H1 (cell line): Measurements from ENCODE around the gene ST6GALNAC3. TPM values are rescaled to one million over a fixed set of nuclear protein-coding genes. Genes with fewer than 3 reads are reported as not detected.

Experiments used
- CTCF ChIA-PET: fragments of 300-600 bp; sonication (Branson Sonifier 250); formaldehyde crosslinking; loops from one replicate; lab custom pipeline; 2021; ENCODE audit not compliant: partially characterized antibody; lab: Charles Lee
- POLR2A ChIA-PET: fragments of 300-600 bp; sonication (Branson Sonifier 250); formaldehyde crosslinking; loops from one replicate; lab custom pipeline; 2021; ENCODE audit warnings: inconsistent platforms; ENCODE audit not compliant: partially characterized antibody; lab: Charles Lee
- DNase-seq, 2 experiments: peaks; one replicate each; pipeline versions ENCODE4 v3.0.0 to v3.0.0-alpha.2; 2010 to 2022; ENCODE audit warnings: low spot score in 2 of 2, low read depth in 1 of 2, mixed read lengths in 1 of 2
- FAIRE-seq: peaks from 2 replicates; lab custom pipeline; 2011; peaks lifted over from hg19 to GRCh38; lab: Jason Lieb, UNC
- H2AFZ ChIP-seq: 2 replicates; pipeline ENCODE4 v1.8.1; 2012; ENCODE audit warnings: low read length, inconsistent platforms
- H2AK5ac ChIP-seq: 2 replicates; pipeline ENCODE4 v1.6.1; 2013; ENCODE audit warnings: low read depth, low read length
- H2BK120ac ChIP-seq: replicated peaks from 2 replicates; pipeline ENCODE3; 2013; ENCODE audit warnings: low read depth, low read length, inconsistent platforms
- H2BK12ac ChIP-seq: 2 replicates; pipeline ENCODE4 v1.6.1; 2013; ENCODE audit warnings: low read depth, low read length
- H2BK15ac ChIP-seq: 2 replicates; pipeline ENCODE4 v1.6.1; 2013; ENCODE audit warnings: low read length
- H2BK20ac ChIP-seq: 2 replicates; pipeline ENCODE4 v1.6.1; 2013; ENCODE audit warnings: low read length
- H2BK5ac ChIP-seq: 2 replicates; pipeline ENCODE4 v1.6.1; 2013; ENCODE audit warnings: low read depth, low read length
- H3K14ac ChIP-seq: 2 replicates; pipeline ENCODE4 v1.6.1; 2013; ENCODE audit warnings: inconsistent platforms; ENCODE audit not compliant: insufficient read length
- H3K18ac ChIP-seq: 2 replicates; pipeline ENCODE4 v1.6.1; 2013; ENCODE audit warnings: low read length; ENCODE audit errors: extremely low read depth
- H3K23ac ChIP-seq: 2 replicates; pipeline ENCODE4 v1.6.1; 2013; ENCODE audit warnings: inconsistent platforms; ENCODE audit not compliant: insufficient read length
- H3K23me2 ChIP-seq: 2 replicates; pipeline ENCODE4 v1.6.1; 2013; ENCODE audit warnings: low read depth, low read length
- H3K27ac ChIP-seq: 2 replicates; pipeline ENCODE4 v1.6.1; 2011; ENCODE audit warnings: low read depth, low read length, inconsistent platforms
- H3K27me3 ChIP-seq, 4 experiments: replicated peaks in 1 of 4; 1 replicate in 1 of 4; 2 replicates in 3 of 4; pipeline versions ENCODE4 v1.6.1 to v1.8.1; 2011 to 2013; ENCODE audit warnings: low read length in 3 of 4, mild to moderate bottlenecking in 3 of 4, inconsistent platforms in 2 of 4, mixed read lengths in 2 of 4, moderate library complexity in 1 of 4; ENCODE audit not compliant: control insufficient read depth in 3 of 4, insufficient read depth in 3 of 4; ENCODE audit errors: extremely low read depth in 1 of 4
- H3K36me3 ChIP-seq, 4 experiments: 2 replicates each; pipeline versions ENCODE4 v1.6.1 to v1.8.1; 2011 to 2013; ENCODE audit warnings: mild to moderate bottlenecking in 4 of 4, low read length in 3 of 4, moderate library complexity in 2 of 4, control low read depth in 1 of 4, inconsistent platforms in 1 of 4; ENCODE audit not compliant: insufficient read depth in 4 of 4, control insufficient read depth in 2 of 4
- H3K4ac ChIP-seq: replicated peaks from 2 replicates; pipeline ENCODE3; 2013; ENCODE audit warnings: low read length, low read depth, mixed read lengths, inconsistent platforms; ENCODE audit not compliant: insufficient read length
- H3K4me1 ChIP-seq, 4 experiments: replicated peaks in 1 of 4; 1 replicate in 1 of 4; 2 replicates in 3 of 4; pipeline versions ENCODE4 v1.6.1 to v1.8.1; 2011 to 2013; ENCODE audit warnings: low read length in 3 of 4, inconsistent platforms in 2 of 4, mixed read lengths in 1 of 4; ENCODE audit not compliant: insufficient read depth in 4 of 4, control insufficient read depth in 3 of 4
- H3K4me2 ChIP-seq, 2 experiments: 2 replicates each; pipeline versions ENCODE4 v1.6.1 to v1.8.1; 2011 to 2013; ENCODE audit warnings: low read depth in 2 of 2, low read length in 2 of 2, control low read depth in 1 of 2, inconsistent platforms in 1 of 2, mild to moderate bottlenecking in 1 of 2; ENCODE audit not compliant: insufficient read depth in 1 of 2
- H3K4me3 ChIP-seq, 4 experiments: fragments of 200-600, 300-600 bp in 1 of 4; sonication (generic), shearing (Covaris generic), sonication (Bioruptor Twin) in 1 of 4; 2 replicates each; pipeline versions ENCODE4 v1.5.1 to v1.8.1; 2011 to 2016; ENCODE audit warnings: low read length in 4 of 4, low read depth in 3 of 4, control low read depth in 2 of 4, inconsistent platforms in 2 of 4, mild to moderate bottlenecking in 2 of 4, mixed read lengths in 1 of 4, moderate library complexity in 1 of 4; ENCODE audit not compliant: insufficient read depth in 2 of 4; ENCODE audit errors: extremely low read depth in 1 of 4
- H3K56ac ChIP-seq: replicated peaks from 2 replicates; pipeline ENCODE3; 2013; ENCODE audit warnings: low read depth, mild to moderate bottlenecking, mixed read lengths, low read length, inconsistent platforms; ENCODE audit not compliant: insufficient read length
- H3K79me1 ChIP-seq: 2 replicates; pipeline ENCODE4 v1.6.1; 2013; ENCODE audit warnings: low read depth, low read length, control low read depth
- H3K79me2 ChIP-seq, 2 experiments: 2 replicates each; pipeline versions ENCODE4 v1.6.1 to v1.8.1; 2012 to 2013; ENCODE audit warnings: low read length in 2 of 2, mild to moderate bottlenecking in 2 of 2, inconsistent platforms in 1 of 2; ENCODE audit not compliant: insufficient read depth in 2 of 2, control insufficient read depth in 1 of 2
- H3K9ac ChIP-seq, 4 experiments: replicated peaks in 1 of 4; 1 replicate in 1 of 4; 2 replicates in 3 of 4; pipeline versions ENCODE4 v1.6.1 to v1.8.1; 2011 to 2013; ENCODE audit warnings: low read depth in 3 of 4, low read length in 3 of 4, control low read depth in 2 of 4, mild to moderate bottlenecking in 2 of 4, moderate library complexity in 2 of 4, inconsistent platforms in 1 of 4; ENCODE audit errors: extremely low read depth in 1 of 4
- H3K9me3 ChIP-seq, 2 experiments: 2 replicates each; pipeline versions ENCODE4 v1.6.1 to v1.8.1; 2012 to 2013; ENCODE audit warnings: mild to moderate bottlenecking in 2 of 2, moderate library complexity in 2 of 2, control low read depth in 1 of 2, inconsistent platforms in 1 of 2, low read depth in 1 of 2, low read length in 1 of 2, mixed read lengths in 1 of 2; ENCODE audit not compliant: insufficient read depth in 2 of 2
- H4K20me1 ChIP-seq, 2 experiments: replicated peaks in 1 of 2; 2 replicates each; pipeline versions ENCODE3 to v1.8.1; 2011 to 2013; ENCODE audit warnings: inconsistent platforms in 2 of 2, low read length in 2 of 2, mild to moderate bottlenecking in 1 of 2; ENCODE audit not compliant: insufficient read depth in 2 of 2, control insufficient read depth in 1 of 2
- H4K5ac ChIP-seq: 2 replicates; pipeline ENCODE4 v1.6.1; 2013; ENCODE audit warnings: low read length, low read depth, mixed read lengths, inconsistent platforms; ENCODE audit not compliant: insufficient read length
- H4K8ac ChIP-seq: 2 replicates; pipeline ENCODE4 v1.8.0; 2013; ENCODE audit warnings: mild to moderate bottlenecking, moderate library complexity, low read length, inconsistent platforms; ENCODE audit not compliant: insufficient read depth; ENCODE audit errors: extremely low read depth
- H4K91ac ChIP-seq: replicated peaks from 2 replicates; pipeline ENCODE3; 2013; ENCODE audit warnings: low read length, mixed read lengths, inconsistent platforms; ENCODE audit not compliant: insufficient read length
- GABPA ChIP-seq: IDR thresholded peaks from 2 replicates; pipeline ENCODE4 v1.6.1; 2011; ENCODE audit warnings: mild to moderate bottlenecking, low read length, moderate library complexity, borderline replicate concordance; ENCODE audit not compliant: insufficient read depth
- GTF2F1 ChIP-seq: IDR thresholded peaks from 2 replicates; pipeline ENCODE4 v1.6.1; 2012; ENCODE audit warnings: low read depth, low read length, improper control_type of control experiment, borderline replicate concordance
- KDM5A ChIP-seq: fragments of 200-600 bp; IDR thresholded peaks from 2 replicates; pipeline ENCODE4 v1.7.1; 2012; ENCODE audit warnings: mild to moderate bottlenecking, low read length, inconsistent platforms, mixed read lengths
- MAX ChIP-seq: IDR thresholded peaks from 2 replicates; pipeline ENCODE4 v1.6.1; 2012; ENCODE audit warnings: inconsistent platforms
- POLR2A ChIP-seq, 2 experiments: IDR thresholded peaks; 1 replicate in 1 of 2; 2 replicates in 1 of 2; pipeline ENCODE4 v1.6.1; 2011; ENCODE audit warnings: low read depth in 2 of 2, low read length in 2 of 2, mild to moderate bottlenecking in 2 of 2; ENCODE audit errors: control extremely low read depth in 1 of 2
- POLR2AphosphoS5 ChIP-seq: IDR thresholded peaks from 2 replicates; pipeline ENCODE4 v1.6.1; 2011; ENCODE audit warnings: low read depth, low read length
- SIRT6 ChIP-seq: IDR thresholded peaks from one replicate; pipeline ENCODE4 v1.7.1; 2012; ENCODE audit warnings: low read length, inconsistent platforms
- SP4 ChIP-seq: IDR thresholded peaks from 2 replicates; pipeline ENCODE4 v1.6.1; 2012; ENCODE audit warnings: low read length, inconsistent platforms
- SRF ChIP-seq: IDR thresholded peaks from 2 replicates; pipeline ENCODE4 v1.6.1; 2011; ENCODE audit warnings: mild to moderate bottlenecking, low read depth, low read length, moderate library complexity
- TBP ChIP-seq: IDR thresholded peaks from 2 replicates; pipeline ENCODE4 v1.6.1; 2011; ENCODE audit warnings: low read depth, low read length, improper control_type of control experiment
- TEAD4 ChIP-seq: IDR thresholded peaks from 2 replicates; pipeline ENCODE4 v1.6.1; 2012; ENCODE audit warnings: low read depth, low read length, inconsistent platforms, mixed read lengths
- WGBS, 2 experiments: shearing (Covaris generic) in 1 of 2; methylation state at CpG; one replicate each; pipeline versions ENCODE4 v1.1.6 to v1.1.7; 2013 to 2015; ENCODE audit warnings: low lambda C conversion rate in 2 of 2, mixed read lengths in 2 of 2, inconsistent platforms in 1 of 2, low coverage in 1 of 2, missing lambda C conversion rate in 1 of 2; ENCODE audit not compliant: insufficient replicate concordance in 2 of 2, insufficient coverage in 1 of 2, insufficient read length in 1 of 2; ENCODE audit errors: extremely low coverage in 1 of 2, missing lambda C conversion rate in 1 of 2; 5-methylcytosine and 5-hydroxymethylcytosine counted together
- polyA plus RNA-seq, 7 experiments: library from polyadenylated mRNA; depleted of rRNA in 3 of 7; stranded (reverse) in 5 of 7; unstranded in 2 of 7; fragments of >200 nt in 5 of 7; fragments of 200-250 nt in 2 of 7; gene quantifications; 1 replicate in 5 of 7; 2 replicates in 1 of 7; 4 replicates in 1 of 7; pipeline versions ENCODE4 v1.2.1 to v1.2.3, GENCODE V29; 2011 to 2013; ENCODE audit warnings: missing spikeins in 2 of 7, mixed read lengths in 2 of 7
- total RNA-seq: library from RNA; stranded (reverse); fragmentation: NEBNext Ultra II Directional; extraction: Animal tissue kit (Norgen Biotek cat#: 25700); gene quantifications from 2 replicates; pipeline ENCODE4 v1.2.1, GENCODE V29; 2021
- TF ChIP-seq, protein P1 (sequence below): IDR thresholded peaks from 2 replicates; pipeline ENCODE4 v1.6.1; 2011; ENCODE audit warnings: low read depth, mild to moderate bottlenecking, low read length; ENCODE audit not compliant: insufficient read depth

Gene ST6GALNAC3
- total and polyA plus RNA-seq, 2 of the 8 experiments (the other 6 are each of a cell fraction or from before 2014, with no cell fraction given) = 4.9 to 19.0 TPM

DNA sequence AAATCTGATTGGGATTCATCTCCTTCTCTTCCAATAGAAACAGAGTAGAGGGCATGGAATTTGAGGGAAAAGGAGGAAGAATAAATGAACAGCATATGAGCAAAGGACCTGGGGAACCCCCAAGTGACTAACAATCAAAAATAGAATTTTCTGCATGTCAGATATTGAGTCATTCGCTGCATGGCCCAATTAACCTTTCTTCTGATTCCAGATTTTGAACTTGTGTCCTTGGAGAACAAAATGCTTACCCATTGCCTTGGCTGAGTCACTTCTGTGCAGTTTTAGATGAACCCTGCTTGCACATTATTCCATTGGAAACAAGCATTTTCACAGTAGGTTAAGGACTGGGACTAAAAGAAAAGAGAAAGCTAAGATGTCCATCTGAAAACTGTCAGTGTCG, 390.5 kb downstream of the ST6GALNAC3 start:
- no peaks in the 10 kb centered on the region for H3K9me3 ChIP-seq
- H3K4me2 ChIP-seq = no peak overlapping the region
- no peaks in the 10 kb centered on the region for H3K36me3 ChIP-seq
- H2BK5ac ChIP-seq = no peak overlapping the region
- H4K8ac ChIP-seq = no peak overlapping the region
- H3K18ac ChIP-seq = no peak overlapping the region
- H2AFZ ChIP-seq = no peak overlapping the region
- no peaks in the 10 kb centered on the region; a peak in 1 of 7 replicates for H3K4me1 ChIP-seq
- no peak for FAIRE-seq
- DNase-seq = no peak
- H3K56ac ChIP-seq = no peak overlapping the region
- no peak overlapping the region for H3K4me3 ChIP-seq
- H4K5ac ChIP-seq = no peak overlapping the region
- TF ChIP-seq POLR2A (IDR thresholded peaks at IDR 0.05; ENCODE audit: control extremely low read depth in 1 of 2, low read depth in 2 of 2, low read length in 2 of 2) (no peak), GABPA (no peak), SIRT6 (no peak), KDM5A (no peak), GTF2F1 (no peak), TEAD4 (no peak), SRF (no peak), MAX (no peak), POLR2AphosphoS5 (no peak), SP4 (no peak), TBP (no peak)
- TF ChIP-seq, protein P1, sequence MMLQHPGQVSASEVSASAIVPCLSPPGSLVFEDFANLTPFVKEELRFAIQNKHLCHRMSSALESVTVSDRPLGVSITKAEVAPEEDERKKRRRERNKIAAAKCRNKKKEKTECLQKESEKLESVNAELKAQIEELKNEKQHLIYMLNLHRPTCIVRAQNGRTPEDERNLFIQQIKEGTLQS = no peak
- no peak overlapping the region for H3K4ac ChIP-seq
- no peak overlapping the region for H3K23ac ChIP-seq
- no peak overlapping the region for H2BK12ac ChIP-seq
- H3K14ac ChIP-seq = no peak overlapping the region
- no peaks in the 10 kb centered on the region for H4K20me1 ChIP-seq
- H3K79me1 ChIP-seq = no peaks in the 10 kb centered on the region
- H2BK120ac ChIP-seq = no peak overlapping the region
- no peaks in the 10 kb centered on the region for H3K27me3 ChIP-seq
- ChIA-PET POLR2A (no interaction called here), CTCF (no interaction called here)
- H4K91ac ChIP-seq = no peak overlapping the region
- H2AK5ac ChIP-seq = no peak overlapping the region
- no peaks in the 10 kb centered on the region for H3K23me2 ChIP-seq
- 83% methylated on average over 2 of the region's 2 CpGs; no CpG with 5 or more reads in 1 of the 2 experiments for WGBS, 2 experiments
- H3K9ac ChIP-seq = no peak overlapping the region
- no peak overlapping the region for H2BK20ac ChIP-seq
- H3K27ac ChIP-seq = no peak overlapping the region
- no peaks in the 10 kb centered on the region for H3K79me2 ChIP-seq
- no peak overlapping the region for H2BK15ac ChIP-seq
